Urinary bladder (tissue), 4 donors: ENCODE measurements around the gene APH1B. TPM values are rescaled to one million over a fixed set of nuclear protein-coding genes. Genes with fewer than 3 reads are reported as not detected.

ENCODE experiments used
- DNase-seq: peaks from one replicate; pipeline ENCODE4 v3.0.0-alpha.2; 2015; ENCODE audit errors: extremely low spot score
- H3K27ac ChIP-seq: one replicate; pipeline ENCODE4 v1.5.1; 2013; ENCODE audit warnings: low read depth, mild to moderate bottlenecking, moderate library complexity
- H3K36me3 ChIP-seq: one replicate; pipeline ENCODE4 v1.6.1; 2013; ENCODE audit warnings: mild to moderate bottlenecking, moderate library complexity; ENCODE audit not compliant: insufficient read depth
- H3K4me1 ChIP-seq: one replicate; pipeline ENCODE4 v1.6.1; 2013; ENCODE audit warnings: mild to moderate bottlenecking, moderate library complexity; ENCODE audit not compliant: insufficient read depth
- H3K4me3 ChIP-seq: one replicate; pipeline ENCODE4 v1.5.1; 2013; ENCODE audit warnings: low read depth, low read length
- WGBS: extraction: QIAGEN DNeasy Blood & Tissue Kit; methylation state at CpG from one replicate; pipeline ENCODE4 v1.1.7; 2013; 5-methylcytosine and 5-hydroxymethylcytosine counted together
- polyA plus RNA-seq: library from polyadenylated mRNA; stranded (reverse); fragments of 200-250 nt; gene quantifications from one replicate; pipeline ENCODE4 v1.2.3, GENCODE V29; 2013
- total RNA-seq: library from RNA; depleted of rRNA; stranded (reverse); fragments of >200 nt; gene quantifications from one replicate; pipeline ENCODE4 v1.2.3, GENCODE V29; 2014
- donor health status: healthy with polysubstance abuse.
- donor health status: healthy.

APH1B gene
- total and polyA plus RNA-seq, 2 donors = 10.9 to 20.2 TPM

- Histone ChIP-seq H3K27ac (no peak overlapping the region), H3K36me3 (peaks cover 4% of the 10 kb centered on the region), H3K4me3 (no peak overlapping the region), H3K4me1 (no peaks in the 10 kb centered on the region)
- DNase-seq = no peak
Measured at GRCh38 chr15:63261311-63261710, 16.1 kb upstream of the APH1B start.

GRCh38 chr15:63263519-63263918 is 13.9 kb upstream of the APH1B start:
- Histone ChIP-seq H3K4me3 (no peak overlapping the region), H3K27ac (no peak overlapping the region), H3K36me3 (peaks cover 3% of the 10 kb centered on the region), H3K4me1 (no peaks in the 10 kb centered on the region)
- no peak for DNase-seq
- 83% methylated on average over 6 of the region's 6 CpGs for WGBS

DNA sequence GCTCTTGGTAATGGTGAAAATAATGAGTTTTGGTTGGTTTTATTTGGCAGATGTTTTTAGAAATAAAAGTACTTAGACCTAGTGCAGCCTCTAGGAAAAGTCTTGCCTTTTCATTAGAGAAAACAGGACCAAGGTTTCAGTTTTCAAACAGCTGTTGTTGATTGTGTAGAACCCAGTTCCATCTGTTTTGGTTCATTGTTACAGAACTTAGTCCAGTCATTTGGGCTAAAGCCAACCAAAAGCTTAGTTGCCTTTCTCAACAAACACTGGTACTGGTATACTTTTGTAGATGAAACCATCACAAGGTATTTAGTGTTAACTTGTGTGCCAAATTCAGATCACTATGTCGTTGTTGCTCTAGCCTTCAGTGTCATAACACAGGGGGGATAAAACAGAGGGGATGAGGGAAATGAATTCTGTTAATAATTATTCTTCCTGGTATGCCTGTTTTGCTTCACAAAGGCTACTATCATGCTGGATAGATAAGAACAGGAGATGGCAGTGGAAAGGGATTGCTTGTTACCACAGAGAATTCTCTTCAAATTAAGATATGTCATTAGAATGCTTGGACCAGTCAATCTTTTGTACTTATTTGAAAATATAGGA is 12.6 kb upstream of the APH1B start:
- Histone ChIP-seq H3K4me3 (no peak overlapping the region), H3K4me1 (no peaks in the 10 kb centered on the region), H3K36me3 (peaks cover 3% of the 10 kb centered on the region), H3K27ac (no peak overlapping the region)
- DNase-seq = no peak
- WGBS = 43% methylated on average over 1 of the region's 1 CpG

GRCh38 chr15:63274427-63274826 is 3.0 kb upstream of the APH1B start:
- no peak for DNase-seq
- Histone ChIP-seq H3K4me1 (no peaks in the 10 kb centered on the region), H3K27ac (no peak overlapping the region), H3K4me3 (no peak overlapping the region), H3K36me3 (no peaks in the 10 kb centered on the region)
- WGBS = 90% methylated on average over 3 of the region's 3 CpGs

GRCh38 chr15:63276342-63277037 is 915 bp upstream of the APH1B start:
- DNase-seq = no peak
- 18% methylated on average over 11 of the region's 11 CpGs for WGBS
- H3K36me3 ChIP-seq = no peaks in the 10 kb centered on the region
- H3K4me3 ChIP-seq = peak overlapping the region; percentile 85
- no peak overlapping the region for H3K27ac ChIP-seq
- H3K4me1 ChIP-seq = no peaks in the 10 kb centered on the region

DNA sequence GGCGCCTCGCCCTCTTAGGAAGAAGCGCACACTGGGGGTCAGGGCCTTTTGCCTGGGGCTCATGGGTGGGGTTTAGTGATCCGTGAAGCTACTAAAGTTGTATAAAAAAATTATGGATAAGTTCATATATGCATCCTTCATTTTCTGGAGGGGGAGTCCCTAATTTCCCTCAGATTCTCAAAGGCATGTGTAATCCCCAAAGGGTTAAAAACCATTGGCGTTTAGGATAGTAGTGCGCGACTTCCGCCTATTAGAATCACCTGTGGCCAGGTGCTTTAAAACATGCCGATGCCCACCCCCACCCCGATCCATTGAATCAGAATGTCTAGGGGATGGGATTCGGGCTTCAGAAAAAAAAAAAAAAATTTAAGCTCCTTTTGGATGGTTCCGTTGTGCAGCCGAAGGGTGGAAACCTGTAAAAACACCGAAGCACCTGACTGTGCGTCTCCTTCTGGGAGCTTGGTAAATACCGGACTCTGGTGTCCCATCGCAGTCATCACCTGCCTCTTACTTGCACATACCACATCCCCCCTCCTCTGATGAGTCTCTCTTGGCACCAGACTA is 570 bp downstream of the APH1B start:
- Histone ChIP-seq H3K27ac (peak overlapping the region; percentile 92), H3K4me3 (peak overlapping the region; percentile 85), H3K4me1 (no peaks in the 10 kb centered on the region), H3K36me3 (no peaks in the 10 kb centered on the region)
- 5% methylated on average over 17 of the region's 17 CpGs for WGBS
- peak; percentile 11 for DNase-seq

GRCh38 chr15:63283126-63283525 is 5.7 kb downstream of the APH1B start:
- Histone ChIP-seq H3K36me3 (peaks cover 1% of the 10 kb centered on the region), H3K27ac (no peak overlapping the region), H3K4me3 (no peak overlapping the region), H3K4me1 (no peaks in the 10 kb centered on the region)
- WGBS = 88% methylated on average over 9 of the region's 9 CpGs
- no peak for DNase-seq

DNA sequence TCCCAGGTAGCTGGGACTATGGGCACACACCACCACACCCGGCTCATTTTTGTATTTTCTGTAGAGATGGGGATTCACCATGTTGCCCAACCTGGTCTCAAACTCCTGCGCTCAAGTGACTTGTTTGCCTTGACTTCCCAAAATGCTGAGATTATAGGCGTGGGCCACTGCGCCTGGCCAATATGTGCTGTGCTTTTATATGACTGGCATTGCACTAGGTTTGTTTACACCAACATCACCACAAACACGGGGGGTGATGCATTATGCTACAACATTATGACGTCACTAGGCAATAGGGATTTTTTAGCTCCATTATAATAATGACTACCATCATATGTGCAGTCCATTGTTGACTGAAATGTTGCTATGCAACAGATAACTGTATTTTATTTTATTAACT is 6.9 kb downstream of the APH1B start:
- Histone ChIP-seq H3K4me3 (no peak overlapping the region), H3K36me3 (peaks cover 1% of the 10 kb centered on the region), H3K27ac (no peak overlapping the region), H3K4me1 (no peaks in the 10 kb centered on the region)
- 93% methylated on average over 6 of the region's 6 CpGs for WGBS
- DNase-seq = no peak

DNA sequence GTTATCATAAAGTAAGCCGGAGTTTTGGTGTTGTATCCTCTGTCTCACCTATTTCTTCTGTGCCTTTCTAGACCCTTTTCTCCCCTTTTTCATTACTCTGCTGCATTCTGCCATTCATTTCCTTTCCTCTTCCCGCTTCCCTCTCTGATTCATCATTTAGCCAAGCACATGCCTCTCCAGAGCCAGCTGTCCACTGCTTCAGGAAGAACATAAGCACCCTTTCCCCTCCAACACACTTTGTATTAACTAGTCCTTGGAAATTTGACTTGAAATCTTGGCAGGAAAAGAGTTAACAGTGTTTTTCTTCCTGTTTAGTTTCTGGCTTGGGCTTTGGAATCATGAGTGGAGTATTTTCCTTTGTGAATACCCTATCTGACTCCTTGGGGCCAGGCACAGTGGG is 9.7 kb downstream of the APH1B start:
- WGBS = 86% methylated on average over 2 of the region's 2 CpGs
- H3K4me3 ChIP-seq = no peak overlapping the region
- DNase-seq = no peak
- H3K36me3 ChIP-seq = peaks cover 3% of the 10 kb centered on the region
- no peak overlapping the region for H3K27ac ChIP-seq
- no peaks in the 10 kb centered on the region for H3K4me1 ChIP-seq

DNA sequence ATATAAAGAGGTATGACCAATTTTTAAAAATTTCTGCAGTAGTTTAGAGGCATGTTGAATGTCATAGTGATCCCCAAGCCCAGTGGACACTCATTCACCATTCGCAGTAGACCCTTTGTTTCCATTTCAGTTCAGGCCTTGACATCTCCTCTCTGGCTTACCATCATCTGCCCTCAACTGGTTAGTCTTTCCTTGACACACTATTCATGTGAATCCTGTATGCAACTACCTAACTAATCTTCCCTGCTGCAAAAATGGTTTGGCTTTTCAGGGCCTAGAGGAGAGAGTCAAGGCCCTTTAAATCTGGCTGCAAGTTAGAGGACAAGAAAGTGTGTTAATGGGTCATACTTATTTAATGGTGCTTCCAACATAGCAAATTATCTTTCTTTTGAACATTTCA is 10.9 kb downstream of the APH1B start:
- peaks cover 5% of the 10 kb centered on the region for H3K36me3 ChIP-seq
- H3K4me3 ChIP-seq = no peak overlapping the region
- no peaks in the 10 kb centered on the region for H3K4me1 ChIP-seq
- DNase-seq = no peak
- WGBS = 78% methylated on average over 1 of the region's 1 CpG
- H3K27ac ChIP-seq = no peak overlapping the region

GRCh38 chr15:63288778-63289378 is 11.5 kb downstream of the APH1B start:
- H3K4me1 ChIP-seq = no peaks in the 10 kb centered on the region
- H3K27ac ChIP-seq = no peak overlapping the region
- peak; percentile 49 for DNase-seq
- WGBS = 5% methylated on average over 4 of the region's 4 CpGs
- peaks cover 5% of the 10 kb centered on the region for H3K36me3 ChIP-seq
- no peak overlapping the region for H3K4me3 ChIP-seq

- H3K36me3 ChIP-seq = peaks cover 5% of the 10 kb centered on the region
Measured at GRCh38 chr15:63291507-63291906, 14.1 kb downstream of the APH1B start.

DNA sequence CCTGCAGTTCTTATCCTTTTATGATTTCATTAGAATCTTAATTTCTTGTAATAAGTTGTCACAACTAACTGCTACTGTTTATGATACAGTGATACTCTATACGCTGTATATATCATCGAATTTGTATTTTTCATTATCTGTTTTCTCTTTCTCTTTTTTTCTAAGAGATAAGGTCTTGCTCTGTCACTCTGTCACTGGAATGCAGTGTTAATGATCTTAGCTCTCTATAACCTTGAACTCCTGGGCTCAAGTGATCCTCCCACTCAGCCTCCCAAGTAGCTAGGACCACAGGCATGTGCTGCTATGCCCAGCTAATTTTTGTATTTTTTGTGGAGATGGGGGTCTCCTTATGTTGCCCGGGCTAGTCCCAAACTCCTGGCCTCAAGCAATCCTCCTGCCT is 14.8 kb downstream of the APH1B start:
- H3K27ac ChIP-seq = no peak overlapping the region
- no peak overlapping the region for H3K4me3 ChIP-seq
- peaks cover 5% of the 10 kb centered on the region for H3K36me3 ChIP-seq
- WGBS = 93% methylated on average over 3 of the region's 3 CpGs
- DNase-seq = no peak
- no peaks in the 10 kb centered on the region for H3K4me1 ChIP-seq

More at GRCh38 chr15:63291507-63291906, 14.1 kb downstream of the APH1B start:
- no peaks in the 10 kb centered on the region for H3K4me1 ChIP-seq
- no peak overlapping the region for H3K4me3 ChIP-seq
- no peak overlapping the region for H3K27ac ChIP-seq
- DNase-seq = no peak

GRCh38 chr15:63292771-63293170 is 15.4 kb downstream of the APH1B start:
- no peak overlapping the region for H3K27ac ChIP-seq
- no peak for DNase-seq
- peaks cover 5% of the 10 kb centered on the region for H3K36me3 ChIP-seq
- H3K4me1 ChIP-seq = no peaks in the 10 kb centered on the region
- H3K4me3 ChIP-seq = no peak overlapping the region
- WGBS = 96% methylated on average over 5 of the region's 5 CpGs
